Liver (tissue), 9 donors: ENCODE measurements around the gene SRCAP. TPM values are rescaled to one million over a fixed set of nuclear protein-coding genes. Genes with fewer than 3 reads are reported as not detected.

Source experiments
- DNase-seq: peaks from one replicate; pipeline ENCODE4 v3.0.0-alpha.2; 2017; ENCODE audit warnings: low spot score
- H3K27ac ChIP-seq, 2 donors: one replicate each; pipeline ENCODE4 v1.7.0; 2013; ENCODE audit warnings: inconsistent platforms in 2 of 2, low read length in 2 of 2, control low read depth in 1 of 2, low read depth in 1 of 2, mild to moderate bottlenecking in 1 of 2
- H3K27me3 ChIP-seq, 4 donors: one replicate each; pipeline versions ENCODE4 v1.6.1 to v1.7.0; 2013; ENCODE audit warnings: low read length in 3 of 4, inconsistent platforms in 1 of 4, mild to moderate bottlenecking in 1 of 4, moderate library complexity in 1 of 4; ENCODE audit not compliant: control insufficient read depth in 4 of 4, insufficient read depth in 4 of 4
- H3K36me3 ChIP-seq, 4 donors: one replicate each; pipeline versions ENCODE4 v1.6.1 to v1.7.0; 2013; ENCODE audit warnings: low read length in 3 of 4, mild to moderate bottlenecking in 3 of 4, low read depth in 1 of 4, moderate library complexity in 1 of 4; ENCODE audit not compliant: control insufficient read depth in 4 of 4, insufficient read depth in 3 of 4
- H3K4me1 ChIP-seq, 4 donors: one replicate each; pipeline versions ENCODE4 v1.6.1 to v1.7.0; 2013; ENCODE audit warnings: low read length in 3 of 4, mild to moderate bottlenecking in 3 of 4, moderate library complexity in 1 of 4; ENCODE audit not compliant: control insufficient read depth in 4 of 4, insufficient read depth in 4 of 4
- H3K4me3 ChIP-seq, 3 donors: one replicate each; pipeline versions ENCODE4 v1.6.1 to v1.7.0; 2013; ENCODE audit warnings: low read length in 3 of 3, control low read depth in 1 of 3, low read depth in 1 of 3, mild to moderate bottlenecking in 1 of 3
- H3K9ac ChIP-seq, 2 donors: one replicate each; pipeline ENCODE4 v1.7.0; 2013; ENCODE audit warnings: low read length in 2 of 2, mild to moderate bottlenecking in 2 of 2, moderate library complexity in 2 of 2, control low read depth in 1 of 2, low read depth in 1 of 2
- H3K9me3 ChIP-seq, 4 donors: one replicate each; pipeline versions ENCODE4 v1.6.1 to v1.7.0; 2013; ENCODE audit warnings: low read length in 3 of 4; ENCODE audit not compliant: control insufficient read depth in 4 of 4
- ATF3 ChIP-seq: IDR thresholded peaks from 2 replicates; pipeline ENCODE4 v1.6.1; 2016; ENCODE audit warnings: antibody characterized with exemption
- CTCF ChIP-seq: fragments of 150-350 bp; IDR thresholded peaks from 2 replicates; pipeline ENCODE4 v1.5.1; 2017; ENCODE audit warnings: improper control_type of control experiment, low read depth, low read length; ENCODE audit not compliant: missing input control
- EGR1 ChIP-seq, 2 donors: IDR thresholded peaks; 2 replicates each; pipeline ENCODE4 v1.6.1; 2016 to 2018; ENCODE audit warnings: antibody characterized with exemption in 2 of 2, low read depth in 2 of 2
- FOXA1 ChIP-seq: IDR thresholded peaks from 2 replicates; pipeline ENCODE4 v1.6.1; 2016; ENCODE audit warnings: antibody characterized with exemption
- FOXA2 ChIP-seq: IDR thresholded peaks from 2 replicates; pipeline ENCODE4 v1.6.1; 2016; ENCODE audit warnings: antibody characterized with exemption
- GABPA ChIP-seq, 2 donors: IDR thresholded peaks in 1 of 2; conservative IDR thresholded peaks in 1 of 2; 2 replicates each; pipeline ENCODE4 v1.6.1; 2016; ENCODE audit warnings: antibody characterized with exemption in 2 of 2, mild to moderate bottlenecking in 1 of 2, moderate library complexity in 1 of 2
- HNF4A ChIP-seq, 2 donors: conservative IDR thresholded peaks; 2 replicates each; pipeline ENCODE4 v1.6.1; 2016; ENCODE audit warnings: antibody characterized with exemption in 2 of 2, mild to moderate bottlenecking in 2 of 2
- HNF4G ChIP-seq: IDR thresholded peaks from 2 replicates; pipeline ENCODE4 v1.6.1; 2016; ENCODE audit warnings: antibody characterized with exemption
- JUND ChIP-seq, 2 donors: IDR thresholded peaks; 2 replicates each; pipeline ENCODE4 v1.6.1; 2016; ENCODE audit warnings: antibody characterized with exemption in 2 of 2
- MAX ChIP-seq: IDR thresholded peaks from 2 replicates; pipeline ENCODE4 v1.6.1; 2016; ENCODE audit warnings: antibody characterized with exemption
- NR2F2 ChIP-seq: IDR thresholded peaks from 2 replicates; pipeline ENCODE4 v1.6.1; 2016; ENCODE audit warnings: antibody characterized with exemption
- RAD21 ChIP-seq, 2 donors: IDR thresholded peaks; 2 replicates each; pipeline ENCODE4 v1.6.1; 2016; ENCODE audit warnings: antibody characterized with exemption in 2 of 2, mild to moderate bottlenecking in 2 of 2
- REST ChIP-seq: IDR thresholded peaks from 2 replicates; pipeline ENCODE4 v1.6.1; 2016; ENCODE audit warnings: antibody characterized with exemption, mild to moderate bottlenecking
- RXRA ChIP-seq, 2 donors: IDR thresholded peaks; 2 replicates each; pipeline ENCODE4 v1.6.1; 2017 to 2018; ENCODE audit warnings: antibody characterized with exemption in 2 of 2, mild to moderate bottlenecking in 1 of 2
- SP1 ChIP-seq: IDR thresholded peaks from 2 replicates; pipeline ENCODE4 v1.6.1; 2018; ENCODE audit warnings: antibody characterized with exemption, mild to moderate bottlenecking
- TAF1 ChIP-seq: conservative IDR thresholded peaks from 2 replicates; pipeline ENCODE4 v1.6.1; 2016; ENCODE audit warnings: antibody characterized with exemption, mild to moderate bottlenecking
- YY1 ChIP-seq: IDR thresholded peaks from 2 replicates; pipeline ENCODE4 v1.6.1; 2016; ENCODE audit warnings: antibody characterized with exemption, mild to moderate bottlenecking
- ZBTB33 ChIP-seq: IDR thresholded peaks from 2 replicates; pipeline ENCODE4 v1.6.1; 2016; ENCODE audit warnings: antibody characterized with exemption
- WGBS: extraction: QIAGEN DNeasy Blood & Tissue Kit; methylation state at CpG from one replicate; pipeline ENCODE4 v1.1.7; 2013; 5-methylcytosine and 5-hydroxymethylcytosine counted together
- polyA plus RNA-seq, 2 donors: library from polyadenylated mRNA; stranded (reverse) in 1 of 2; unstranded in 1 of 2; fragments of 200-250 nt in 1 of 2; fragments of >200 nt in 1 of 2; fragmentation: Nextera tagmentation in 1 of 2; extraction: Ambion mirVana in 1 of 2; gene quantifications; one replicate each; pipeline versions ENCODE4 v1.2.1 to v1.2.3, GENCODE V29; 2013 to 2015
- total RNA-seq, 2 donors: library from RNA; depleted of rRNA; stranded (reverse); fragments of >200 nt; gene quantifications; one replicate each; pipeline ENCODE4 v1.2.3, GENCODE V29; 2014
- donor health status: healthy.
- donor health status: healthy.
- donor health status: healthy.
- donor health status: healthy.
- donor health status: healthy.

The SRCAP gene
- total and polyA plus RNA-seq, 4 donors, result 7.6 to 27.7 (median 17.7) TPM

GRCh38 chr16:30656974-30657865 lies 41.8 kb upstream of the SRCAP start:
- Histone ChIP-seq H3K36me3 (peaks cover 11 to 35% (median 22%) of the 10 kb centered on the region in 4 donors), H3K4me1 (peaks cover 3 to 37% (median 33%) of the 10 kb centered on the region in 4 donors), H3K27me3 (no peaks in the 10 kb centered on the region), H3K4me3 (peak overlapping the region; percentile 15 to 77 (median 21)), H3K9ac (peak overlapping the region; percentile 32 to 79), H3K9me3 (no peaks in the 10 kb centered on the region), H3K27ac (peak overlapping the region; percentile 87 to 93)
- WGBS, result 32% methylated on average over 32 of the region's 32 CpGs
- no peak for TF ChIP-seq YY1
- TF ChIP-seq NR2F2, result peak; percentile 7
- DNase-seq, result no peak

- peak within 1 kb of the TSS; percentile 77 to 88 (median 83) for H3K4me3 ChIP-seq
- DNase-seq, result peak; percentile 99
- H3K36me3 ChIP-seq, result peaks cover 15 to 39% (median 28%) of the 10 kb centered on the region in 4 donors
- H3K27ac ChIP-seq, result peak within 1 kb of the TSS; percentile 93 to 95
- peak within 1 kb of the TSS; percentile 94 for H3K9ac ChIP-seq
- peaks cover 3 to 33% (median 29%) of the 10 kb centered on the region in 4 donors for H3K4me1 ChIP-seq
- TF ChIP-seq GABPA (IDR thresholded peaks at IDR 0.05 in 1 of 2, conservative IDR thresholded peaks at IDR 0.05 in 1 of 2), result peak; percentile 35 to 81
- peak; percentile 21 to 48 for TF ChIP-seq RXRA (IDR thresholded peaks at IDR 0.05)
- no peak for TF ChIP-seq ZBTB33
- no peak for TF ChIP-seq FOXA1
- peak; percentile 14 for TF ChIP-seq TAF1
- peak; percentile 75 for TF ChIP-seq CTCF
- peak; percentile 86 to 88 for TF ChIP-seq EGR1 (IDR thresholded peaks at IDR 0.05; ENCODE audit: low read depth in 2 of 2)
- TF ChIP-seq RAD21 (IDR thresholded peaks at IDR 0.05), result peak; percentile 57 to 66
- TF ChIP-seq MAX, result peak; percentile 57
- TF ChIP-seq NR2F2, result peak; percentile 8
- peak; percentile 44 for TF ChIP-seq ATF3
- peak; percentile 94 for TF ChIP-seq YY1
- peak; percentile 19 for TF ChIP-seq FOXA2
- peak; percentile 95 for TF ChIP-seq SP1
- peak; percentile 46 for TF ChIP-seq REST
- no peak for TF ChIP-seq HNF4A (conservative IDR thresholded peaks at IDR 0.05)
- no peak for TF ChIP-seq JUND (IDR thresholded peaks at IDR 0.05)
- TF ChIP-seq HNF4G, result no peak
- under 1% methylated on average over 86 of the region's 86 CpGs for WGBS
- H3K27me3 ChIP-seq, result no peaks in the 10 kb centered on the region
- H3K9me3 ChIP-seq, result no peaks in the 10 kb centered on the region
These were observed 40.9 kb upstream of the SRCAP start, which contains the start of gene FBRS for GRCh38 chr16:30657866-30658730. TSS of gene FBRS (plus strand) at chr16:30658431. CDS start at chr16:30659519, 1,088 bp downstream.
